ENCODE data around the gene MOSPD3.

DNA sequence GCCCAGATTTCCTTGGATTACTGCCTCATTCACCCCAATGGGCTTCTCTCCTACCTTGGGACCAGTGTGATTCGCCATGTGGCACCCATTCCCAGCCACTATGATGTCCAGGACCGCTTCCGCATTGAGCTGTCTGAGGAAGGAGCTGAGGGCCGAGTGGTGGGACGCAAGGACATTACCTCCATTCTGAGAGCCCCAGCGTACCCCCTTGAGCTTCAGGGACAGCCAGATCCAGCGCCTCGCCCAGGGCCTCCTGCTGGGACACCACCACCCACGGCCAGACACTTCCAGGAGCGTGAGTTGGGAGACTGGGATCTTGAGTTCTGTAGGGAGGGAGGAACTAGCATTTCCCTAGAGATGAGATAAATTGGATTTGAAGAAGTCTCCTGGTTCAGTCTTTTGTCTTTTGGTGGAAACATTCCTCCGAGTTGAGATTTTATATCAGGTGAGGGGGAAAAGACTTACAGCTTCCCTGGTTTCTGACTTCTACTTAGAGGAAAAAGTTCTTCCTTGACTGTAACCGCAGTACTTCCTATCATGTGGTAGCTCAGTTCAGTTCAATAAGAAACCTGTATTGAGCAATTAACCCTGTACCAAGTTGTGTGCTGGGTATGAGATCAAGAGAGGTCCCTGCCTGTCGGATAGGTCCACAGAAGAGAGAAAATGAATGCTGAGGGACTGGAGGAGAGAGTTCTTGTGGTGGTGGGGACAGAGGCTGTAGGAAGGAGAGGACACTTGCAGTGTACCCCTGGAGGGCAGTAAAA lies 1.3 kb downstream of the MOSPD3 start:
- TF ChIP-seq, protein P1, sequence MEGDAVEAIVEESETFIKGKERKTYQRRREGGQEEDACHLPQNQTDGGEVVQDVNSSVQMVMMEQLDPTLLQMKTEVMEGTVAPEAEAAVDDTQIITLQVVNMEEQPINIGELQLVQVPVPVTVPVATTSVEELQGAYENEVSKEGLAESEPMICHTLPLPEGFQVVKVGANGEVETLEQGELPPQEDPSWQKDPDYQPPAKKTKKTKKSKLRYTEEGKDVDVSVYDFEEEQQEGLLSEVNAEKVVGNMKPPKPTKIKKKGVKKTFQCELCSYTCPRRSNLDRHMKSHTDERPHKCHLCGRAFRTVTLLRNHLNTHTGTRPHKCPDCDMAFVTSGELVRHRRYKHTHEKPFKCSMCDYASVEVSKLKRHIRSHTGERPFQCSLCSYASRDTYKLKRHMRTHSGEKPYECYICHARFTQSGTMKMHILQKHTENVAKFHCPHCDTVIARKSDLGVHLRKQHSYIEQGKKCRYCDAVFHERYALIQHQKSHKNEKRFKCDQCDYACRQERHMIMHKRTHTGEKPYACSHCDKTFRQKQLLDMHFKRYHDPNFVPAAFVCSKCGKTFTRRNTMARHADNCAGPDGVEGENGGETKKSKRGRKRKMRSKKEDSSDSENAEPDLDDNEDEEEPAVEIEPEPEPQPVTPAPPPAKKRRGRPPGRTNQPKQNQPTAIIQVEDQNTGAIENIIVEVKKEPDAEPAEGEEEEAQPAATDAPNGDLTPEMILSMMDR (conservative IDR thresholded peaks at IDR 0.05; ENCODE audit: low read depth, low read length): no peak
- TF ChIP-seq EZH2phosphoT487 (IDR thresholded peaks at IDR 0.05; ENCODE audit: borderline replicate concordance, low read length): no peak
